Stimulated activated CD4-positive, alpha-beta T cell treated with anti-CD3 and anti-CD28 coated beads, Interleukin-12 subunit alpha, Interleukin-12 subunit beta, amount 100 ng/mL, for 48 hours (primary cell): Measurements from ENCODE around the gene DOCK4.

Source experiments
- DNase-seq, 3 donors: peaks; one replicate each; pipeline ENCODE4 v3.0.0-alpha.2; 2020; ENCODE audit warnings: low read depth in 2 of 3, low spot score in 1 of 3

The DOCK4 gene

GRCh38 chr7:112223310-112223709 lies 17.1 kb upstream of the DOCK4 start:
- no peak for DNase-seq

GRCh38 chr7:112220877-112221434 lies 14.8 kb upstream of the DOCK4 start:
- no peak for DNase-seq

- no peak for DNase-seq
Measured at GRCh38 chr7:112215787-112216186, 9.6 kb upstream of the DOCK4 start.

- DNase-seq: no peak
Measured at GRCh38 chr7:112214883-112215282, 8.7 kb upstream of the DOCK4 start.

DNA sequence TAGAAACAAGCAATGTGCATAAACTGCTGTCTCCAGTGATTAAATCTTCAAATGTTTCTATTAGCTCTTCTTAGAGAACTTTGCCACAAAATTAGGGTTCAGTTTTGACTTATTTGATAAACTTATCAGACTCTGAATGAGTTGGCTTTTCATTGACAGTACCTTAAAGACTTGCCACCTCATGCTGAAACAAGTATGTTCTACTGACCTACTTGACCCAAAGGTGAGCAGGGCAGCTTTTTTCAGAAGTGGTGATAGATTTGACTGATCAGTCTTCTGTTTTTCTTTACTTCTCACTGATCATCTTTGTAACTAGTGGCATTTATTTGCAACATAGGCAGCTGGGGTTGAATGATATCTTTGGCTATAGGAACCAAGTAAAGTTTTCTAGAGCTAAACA lies 8.1 kb upstream of the DOCK4 start:
- no peak for DNase-seq

GRCh38 chr7:112213735-112214134 lies 7.5 kb upstream of the DOCK4 start:
- DNase-seq: no peak

DNA sequence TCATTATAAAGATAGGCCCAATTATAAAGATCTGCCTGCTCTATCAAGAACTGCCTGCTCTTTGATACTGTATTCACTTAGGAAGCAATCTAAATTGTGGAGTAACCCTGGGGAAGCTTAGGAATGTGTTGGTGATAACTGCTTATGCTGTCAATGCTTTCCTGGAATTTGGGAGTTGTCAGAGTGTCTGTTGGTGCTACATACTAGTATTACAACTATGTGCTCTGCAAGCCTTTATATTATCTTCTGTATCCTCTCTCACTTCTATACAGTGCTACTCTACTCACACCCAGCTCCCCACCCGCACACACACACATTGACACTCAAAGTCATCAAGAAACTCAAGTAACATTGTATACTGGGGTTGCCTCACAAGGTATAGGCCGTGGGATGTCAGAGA lies 6.4 kb upstream of the DOCK4 start:
- no peak for DNase-seq

DNA sequence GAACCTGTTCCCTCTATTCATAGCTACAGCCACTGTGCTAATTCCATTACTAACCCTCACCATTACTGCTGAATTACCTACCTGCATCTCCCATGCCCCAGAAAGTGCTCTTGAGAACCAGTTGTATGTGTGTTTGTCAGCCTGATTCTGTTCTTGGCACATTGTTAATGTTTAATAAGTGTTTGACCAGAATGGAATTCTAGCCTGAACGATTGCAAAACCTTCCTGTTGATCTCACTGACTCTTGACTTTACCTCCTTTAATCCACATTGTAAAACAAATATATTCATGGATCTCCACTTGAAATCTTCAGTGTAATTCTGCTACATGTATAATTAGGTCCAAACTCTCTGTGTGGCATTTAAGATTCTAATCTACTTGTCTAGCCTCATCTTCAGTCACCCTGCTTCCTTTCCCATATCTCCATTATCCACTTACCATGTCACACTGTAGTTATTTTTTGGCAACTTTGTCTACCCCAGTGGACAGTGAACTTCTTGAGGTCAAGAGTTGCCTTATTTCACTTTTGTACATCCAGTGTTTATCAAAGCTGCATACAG lies 5.2 kb upstream of the DOCK4 start:
- DNase-seq: no peak

DNA sequence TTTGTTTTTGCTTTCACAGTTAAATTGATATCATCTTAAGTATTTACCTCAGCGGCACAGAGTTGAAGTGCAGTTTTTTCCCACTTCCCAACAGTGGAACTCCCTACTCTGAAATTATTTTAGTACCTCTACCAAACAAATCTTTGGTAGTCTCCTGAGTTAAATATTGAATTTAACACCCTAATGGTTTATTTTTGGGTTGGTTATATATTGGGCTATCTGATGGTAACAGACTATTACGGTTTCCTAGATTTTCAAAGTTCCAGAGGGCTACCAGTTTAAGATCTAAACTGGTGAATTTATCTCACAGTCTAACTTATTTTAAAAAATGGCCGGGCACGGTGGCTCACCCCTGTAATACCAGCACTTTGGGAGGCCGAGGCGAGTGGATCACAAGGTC lies 1.6 kb upstream of the DOCK4 start:
- no peak for DNase-seq

DNA sequence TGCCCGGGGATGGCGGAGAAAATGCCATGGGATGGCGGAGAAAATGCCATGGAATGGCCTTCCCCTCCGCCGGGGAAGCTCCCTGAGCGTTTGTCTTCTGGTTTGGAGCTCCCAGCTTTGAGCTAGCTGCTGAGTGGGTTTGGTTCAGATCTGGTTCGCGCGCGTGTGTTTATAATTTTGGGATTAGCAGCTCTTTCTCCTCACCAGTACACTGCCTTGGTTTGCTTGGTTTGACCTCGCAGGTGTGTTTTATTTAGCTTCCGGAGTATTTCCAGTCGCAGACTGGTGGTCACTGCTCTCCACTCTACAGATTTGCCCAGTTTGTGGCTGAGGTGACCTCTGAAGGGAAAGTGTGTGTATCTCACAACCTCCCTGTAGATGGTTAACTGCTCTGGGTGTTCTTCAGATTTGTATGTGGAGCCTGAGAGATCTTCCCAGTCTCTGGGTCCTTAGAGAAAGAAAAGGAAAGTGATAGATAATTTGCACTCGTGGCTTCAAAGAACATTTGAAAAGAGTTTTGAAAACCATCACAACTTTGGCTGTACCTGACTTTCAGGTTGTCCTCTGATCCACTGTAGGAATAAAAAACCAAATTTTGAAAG lies 893 bp upstream of the DOCK4 start:
- no peak for DNase-seq

DNA sequence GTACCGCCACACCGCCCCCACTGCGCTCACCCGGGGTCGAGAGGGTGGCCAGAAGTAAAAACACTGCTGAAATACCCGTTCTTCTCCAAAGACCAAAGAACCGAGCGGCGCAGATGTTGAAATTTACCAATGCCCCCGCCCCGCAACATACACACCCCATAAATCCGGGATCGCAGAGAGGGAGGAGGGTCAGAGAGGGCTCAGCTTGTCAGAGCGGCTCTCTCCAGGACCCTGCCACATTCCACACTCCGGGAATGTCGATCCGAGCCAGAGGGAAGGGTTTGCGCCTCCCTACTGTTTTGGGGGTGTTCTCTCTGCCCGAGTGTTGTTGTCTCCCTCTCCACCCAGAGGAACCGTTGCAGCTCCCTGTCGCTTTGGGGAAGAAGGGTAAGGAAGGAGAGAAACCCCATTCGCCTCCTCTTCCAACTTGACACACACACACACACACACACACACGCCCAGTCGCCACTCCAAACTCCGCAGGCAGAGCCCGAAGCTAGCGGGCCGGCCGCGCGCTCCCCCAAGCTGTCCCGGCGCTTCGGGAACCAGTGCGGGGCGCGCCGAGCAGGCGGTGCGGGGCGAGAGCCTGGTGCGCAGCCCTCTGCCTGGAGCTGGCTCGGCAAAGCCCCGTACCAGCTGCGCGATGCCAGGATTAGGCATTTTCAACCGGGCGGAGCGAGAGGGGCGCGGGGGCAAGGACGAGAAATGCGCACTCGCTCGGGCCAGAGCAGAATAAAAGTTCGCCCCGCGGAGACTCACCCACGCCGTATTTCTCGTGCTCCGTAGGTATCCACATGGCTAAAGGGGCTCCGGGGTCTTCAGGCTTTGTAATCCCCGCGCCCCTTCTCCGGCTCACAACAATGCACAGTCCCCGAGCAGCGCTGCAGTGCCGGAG lies 609 bp downstream of the DOCK4 start:
- peak in 2 of 3 donors; percentile 5 to 18 for DNase-seq

GRCh38 chr7:112204499-112205342 lies 1.5 kb downstream of the DOCK4 start:
- no peak for DNase-seq

DNA sequence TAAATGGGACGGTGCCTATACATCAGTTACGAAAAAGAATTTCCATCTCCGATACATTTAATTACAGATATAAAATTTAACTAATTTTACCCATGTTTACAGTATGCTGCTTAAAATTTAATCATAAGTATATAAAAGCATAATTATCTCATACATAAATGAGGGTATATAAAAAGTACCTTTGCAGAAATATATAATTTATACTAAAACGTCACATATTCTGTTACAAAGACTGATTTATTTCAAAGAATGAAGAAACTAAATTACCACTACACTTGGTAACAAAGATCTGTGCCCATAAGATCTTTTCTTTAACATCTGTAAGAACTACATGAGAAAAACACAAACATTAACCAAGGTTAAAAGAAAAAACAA lies 2.8 kb downstream of the DOCK4 start:
- DNase-seq: no peak

DNA sequence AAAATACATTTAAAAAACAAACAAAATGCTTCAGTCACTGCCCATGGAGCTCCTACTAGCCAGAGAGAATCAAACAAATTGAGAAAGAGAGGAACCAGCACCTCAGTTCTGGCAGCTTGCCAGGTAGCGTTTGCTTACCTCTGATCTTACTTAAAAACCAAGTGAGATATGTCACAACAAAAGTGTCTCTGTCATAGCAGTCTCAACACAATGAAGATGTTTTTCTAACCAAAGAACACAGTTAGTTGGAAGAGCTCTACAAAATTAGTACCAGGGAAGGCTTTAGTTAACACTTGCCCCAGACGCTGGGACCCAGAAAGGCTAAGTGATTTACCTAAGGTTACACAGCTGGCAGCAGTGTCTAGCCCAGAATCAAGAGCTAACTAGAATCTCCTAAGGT lies 3.4 kb downstream of the DOCK4 start:
- DNase-seq: no peak

DNA sequence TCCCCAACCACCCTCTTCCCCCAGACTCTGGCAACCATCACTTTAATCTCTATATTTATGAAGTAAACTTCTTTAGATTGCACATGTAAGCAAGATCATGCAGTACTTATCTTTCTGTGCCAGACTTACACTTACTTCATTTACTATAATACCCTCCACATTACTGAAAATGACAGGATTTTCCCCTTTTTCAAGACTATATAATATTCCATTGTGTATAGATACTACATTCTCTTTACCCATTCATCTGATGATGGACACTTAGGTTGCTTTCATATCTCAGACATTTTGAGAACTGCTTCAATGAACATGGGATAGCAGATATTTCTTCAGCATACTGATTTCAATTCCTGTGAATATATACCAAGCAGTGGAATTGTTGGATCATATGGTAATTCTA lies 4.4 kb downstream of the DOCK4 start:
- no peak for DNase-seq

GRCh38 chr7:112201411-112201810 lies 4.8 kb downstream of the DOCK4 start:
- no peak for DNase-seq

GRCh38 chr7:112199672-112200071 lies 6.5 kb downstream of the DOCK4 start:
- DNase-seq: no peak

- no peak for DNase-seq
Measured at GRCh38 chr7:112199035-112199655, 7.1 kb downstream of the DOCK4 start.

GRCh38 chr7:112197322-112197721 lies 8.9 kb downstream of the DOCK4 start:
- no peak for DNase-seq

DNA sequence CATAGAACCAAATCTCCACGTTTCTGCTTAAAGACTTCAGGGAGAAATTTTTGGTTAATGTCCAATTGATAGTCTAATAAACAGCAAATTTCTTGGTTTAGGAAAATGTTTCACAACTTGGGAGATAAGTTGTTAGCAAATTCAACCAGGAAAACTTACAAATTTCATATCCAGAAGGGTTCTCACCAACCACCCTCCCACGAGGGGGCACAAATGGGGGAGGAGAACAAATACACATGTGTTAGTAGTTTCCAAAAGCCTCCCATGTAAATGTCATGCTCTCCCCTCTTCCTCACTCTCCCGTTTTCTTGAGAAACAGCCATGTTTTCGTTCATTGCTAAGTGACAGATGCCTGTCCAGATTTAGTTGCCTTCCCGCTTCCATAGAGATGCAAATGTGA lies 10.5 kb downstream of the DOCK4 start:
- no peak for DNase-seq
